ENCODE measurements around the gene SCUBE1. TPM values are rescaled to one million over a fixed set of nuclear protein-coding genes. Genes with fewer than 3 reads are reported as not detected.

SCUBE1 gene
- total RNA-seq, 2 donors from 2014 or later: 0.04 to 0.16 TPM

GRCh38 chr22:43173976-43174720 is 169.0 kb downstream of the SCUBE1 start:
- no peak overlapping the region for H3K27ac ChIP-seq
- H3K4me1 ChIP-seq: no peaks in the 10 kb centered on the region
- H3K27me3 ChIP-seq: no peaks in the 10 kb centered on the region
- H3K36me3 ChIP-seq: peaks cover 48% of the 10 kb centered on the region
- no peak for DNase-seq (ENCODE audit: low spot score)
- H3K4me3 ChIP-seq: no peak overlapping the region
- TF ChIP-seq CTCF (IDR thresholded peaks at IDR 0.05): no peak
- H3K9me3 ChIP-seq: no peaks in the 10 kb centered on the region

- H3K9me3 ChIP-seq: no peaks in the 10 kb centered on the region
- peaks cover 42% of the 10 kb centered on the region for H3K36me3 ChIP-seq
- TF ChIP-seq CTCF (IDR thresholded peaks at IDR 0.05): no peak
- H3K27me3 ChIP-seq: no peaks in the 10 kb centered on the region
- H3K4me1 ChIP-seq: no peaks in the 10 kb centered on the region
- no peak overlapping the region for H3K4me3 ChIP-seq
- no peak overlapping the region for H3K27ac ChIP-seq
- DNase-seq (ENCODE audit: low spot score): no peak
Measured at GRCh38 chr22:43173566-43173965, 169.6 kb downstream of the SCUBE1 start.

- Histone ChIP-seq H3K36me3 (peaks cover 40% of the 10 kb centered on the region), H3K4me1 (no peaks in the 10 kb centered on the region), H3K27me3 (no peaks in the 10 kb centered on the region)
Measured at GRCh38 chr22:43172191-43172590, 171.0 kb downstream of the SCUBE1 start.

GRCh38 chr22:43171607-43172006 is 171.6 kb downstream of the SCUBE1 start:
- Histone ChIP-seq H3K27me3 (no peaks in the 10 kb centered on the region), H3K9me3 (no peaks in the 10 kb centered on the region), H3K4me3 (no peak overlapping the region), H3K27ac (no peak overlapping the region), H3K4me1 (no peaks in the 10 kb centered on the region), H3K36me3 (peaks cover 40% of the 10 kb centered on the region)
- DNase-seq (ENCODE audit: low spot score): no peak
- TF ChIP-seq CTCF (IDR thresholded peaks at IDR 0.05): no peak

More at GRCh38 chr22:43172191-43172590, 171.0 kb downstream of the SCUBE1 start:
- Histone ChIP-seq H3K27ac (no peak overlapping the region), H3K9me3 (no peaks in the 10 kb centered on the region), H3K4me3 (no peak overlapping the region)
- DNase-seq (ENCODE audit: low spot score): no peak
- TF ChIP-seq CTCF (IDR thresholded peaks at IDR 0.05): no peak

GRCh38 chr22:43171019-43171491 is 172.1 kb downstream of the SCUBE1 start:
- H3K36me3 ChIP-seq: peaks cover 40% of the 10 kb centered on the region
- no peaks in the 10 kb centered on the region for H3K27me3 ChIP-seq
- H3K9me3 ChIP-seq: no peaks in the 10 kb centered on the region
- no peak for DNase-seq (ENCODE audit: low spot score)
- H3K27ac ChIP-seq: no peak overlapping the region
- H3K4me1 ChIP-seq: no peaks in the 10 kb centered on the region
- TF ChIP-seq CTCF (IDR thresholded peaks at IDR 0.05): no peak
- no peak overlapping the region for H3K4me3 ChIP-seq

DNA sequence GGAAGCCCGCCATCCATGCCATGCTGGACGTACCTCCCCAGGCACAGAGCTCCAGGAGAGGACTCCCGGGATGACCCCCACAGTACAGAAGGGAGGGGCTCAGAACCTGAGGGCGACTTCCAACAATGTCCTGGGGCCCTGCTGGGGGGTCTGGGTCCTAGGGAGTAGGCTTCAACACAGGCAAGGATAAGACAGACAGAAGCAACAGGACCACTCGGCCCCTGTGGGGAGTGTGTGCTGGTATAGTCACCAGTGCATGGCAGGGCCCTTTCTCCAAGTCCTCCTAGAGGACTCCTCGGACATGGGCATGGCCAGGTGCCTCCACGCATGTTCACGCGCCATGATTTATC is 173.1 kb downstream of the SCUBE1 start:
- Histone ChIP-seq H3K4me3 (no peak overlapping the region), H3K36me3 (peaks cover 36% of the 10 kb centered on the region), H3K4me1 (no peaks in the 10 kb centered on the region), H3K27me3 (no peaks in the 10 kb centered on the region), H3K9me3 (no peaks in the 10 kb centered on the region), H3K27ac (no peak overlapping the region)
- no peak for TF ChIP-seq CTCF (IDR thresholded peaks at IDR 0.05)
- no peak for DNase-seq (ENCODE audit: low spot score)

All from right atrium auricular region (tissue), 2 donors.